ENCODE measurements around the gene PDE6C. TPM values are rescaled to one million over a fixed set of nuclear protein-coding genes. Genes with fewer than 3 reads are reported as not detected.

Gene PDE6C
- total and polyA plus RNA-seq, 12 donors = not detected

GRCh38 chr10:93608421-93608820, 3.9 kb upstream of the PDE6C start:
- Histone ChIP-seq H3K4me1 (no peaks in the 10 kb centered on the region), H3K27ac (no peak overlapping the region), H3K36me3 (no peaks in the 10 kb centered on the region), H3K4me3 (no peak overlapping the region), H3K27me3 (peaks cover 0 to 42% (median 31%) of the 10 kb centered on the region in 7 donors), H3K9me3 (peaks cover 0 to 9% (median 0%) of the 10 kb centered on the region in 11 donors)
- WGBS, 2 donors = 87 to 89% methylated on average over 3 of the region's 3 CpGs
- intact Hi-C loops (cut with DNase I) = no loop called here
- ATAC-seq (no peak), DNase-seq (no peak)
- TF ChIP-seq CTCF (IDR thresholded peaks at IDR 0.05) = no peak

- ATAC-seq = no peak
- Histone ChIP-seq H3K9me3 (peaks cover 0 to under 1% (median 0%) of the 10 kb centered on the region in 11 donors), H3K27ac (no peak overlapping the region), H3K4me1 (peaks cover 0 to 20% (median 0%) of the 10 kb centered on the region in 9 donors), H3K36me3 (no peaks in the 10 kb centered on the region), H3K4me3 (no peak overlapping the region), H3K27me3 (peaks cover 0 to 7% (median 4%) of the 10 kb centered on the region in 7 donors)
- DNase-seq = no peak
- TF ChIP-seq CTCF (IDR thresholded peaks at IDR 0.05) = no peak
- intact Hi-C loops (cut with DNase I) = no loop called here
- 76 to 89% methylated on average over 3 of the region's 3 CpGs for WGBS, 2 donors
Measured at GRCh38 chr10:93613126-93613525, 789 bp downstream of the PDE6C start.

GRCh38 chr10:93614101-93614825, 1.9 kb downstream of the PDE6C start:
- intact Hi-C loops (cut with DNase I) = no loop called here
- Histone ChIP-seq H3K4me1 (peaks cover 0 to 20% (median 0%) of the 10 kb centered on the region in 9 donors), H3K4me3 (no peak overlapping the region), H3K36me3 (no peaks in the 10 kb centered on the region), H3K27ac (no peak overlapping the region), H3K9me3 (no peaks in the 10 kb centered on the region), H3K27me3 (peaks cover 0 to 7% (median under 1%) of the 10 kb centered on the region in 7 donors)
- ATAC-seq (no peak), DNase-seq (no peak)
- no peak for TF ChIP-seq CTCF (IDR thresholded peaks at IDR 0.05)
- 71 to 79% methylated on average over 7 of the region's 7 CpGs for WGBS, 2 donors

GRCh38 chr10:93615576-93616235, 3.4 kb downstream of the PDE6C start:
- WGBS, 2 donors = 67 to 83% methylated on average over 9 of the region's 9 CpGs
- intact Hi-C loops (cut with DNase I) = no loop called here
- H3K36me3 ChIP-seq = no peaks in the 10 kb centered on the region
- H3K4me1 ChIP-seq = peaks cover 0 to 20% (median 0%) of the 10 kb centered on the region in 9 donors
- H3K9me3 ChIP-seq = no peaks in the 10 kb centered on the region
- no peaks in the 10 kb centered on the region for H3K27me3 ChIP-seq
- TF ChIP-seq CTCF (IDR thresholded peaks at IDR 0.05) = no peak
- no peak for ATAC-seq
- no peak for DNase-seq
- peak overlapping the region in 1 of 10 donors; percentile 58 for H3K27ac ChIP-seq
- peak overlapping the region in 1 of 10 donors; percentile 9 for H3K4me3 ChIP-seq

All from heart right ventricle (tissue), 16 donors.